Endothelial cell of umbilical vein (primary cell): Measurements from ENCODE around the gene H1-8. TPM values are rescaled to one million over a fixed set of nuclear protein-coding genes. Genes with fewer than 3 reads are reported as not detected.

Source experiments
- BruUV-seq: library from RNA; stranded (reverse); fragments of 400-500 nt; replicated peaks from 2 replicates; lab custom pipeline; 2021; lab: Mats Ljungman, UMichigan
- CTCF ChIA-PET: fragments of 300-600, 350-600 bp; sonication (Branson Sonifier 250); formaldehyde crosslinking; loops from one replicate; lab custom pipeline; 2021; ENCODE audit warnings: antibody characterized with exemption, inconsistent platforms; lab: Charles Lee
- POLR2A ChIA-PET: fragments of 300-600, 350-600 bp; sonication (Branson Sonifier 250); formaldehyde crosslinking; loops from one replicate; lab custom pipeline; 2021; ENCODE audit warnings: antibody characterized with exemption, inconsistent platforms; lab: Charles Lee
- DNase-seq: peaks from one replicate; pipeline ENCODE4 v3.0.0-alpha.2; 2011; ENCODE audit warnings: low read depth, low spot score
- FAIRE-seq: peaks from 2 replicates; lab custom pipeline; 2011; peaks lifted over from hg19 to GRCh38; lab: Jason Lieb, UNC
- H2AFZ ChIP-seq: 2 replicates; pipeline ENCODE4 v1.6.0; 2012; ENCODE audit warnings: low read depth, low read length, control low read depth, inconsistent platforms
- H3K27ac ChIP-seq: 2 replicates; pipeline ENCODE4 v1.5.1; 2011; ENCODE audit warnings: low read depth, mild to moderate bottlenecking, control low read depth, low read length, moderate library complexity; ENCODE audit not compliant: insufficient read depth
- H3K27me3 ChIP-seq, 2 experiments: 2 replicates each; pipeline versions ENCODE4 v1.6.0 to v1.6.1; 2011; ENCODE audit warnings: low read length in 2 of 2, mixed read lengths in 1 of 2; ENCODE audit not compliant: control insufficient read depth in 2 of 2, insufficient read depth in 2 of 2
- H3K36me3 ChIP-seq, 2 experiments: 2 replicates in 1 of 2; 3 replicates in 1 of 2; pipeline ENCODE4 v1.5.1; 2011; ENCODE audit warnings: low read length in 2 of 2, mild to moderate bottlenecking in 1 of 2, moderate library complexity in 1 of 2; ENCODE audit not compliant: control insufficient read depth in 2 of 2, insufficient read depth in 2 of 2; ENCODE audit errors: extremely low read depth in 1 of 2
- H3K4me1 ChIP-seq: 3 replicates; pipeline ENCODE4 v1.5.1; 2011; ENCODE audit warnings: mild to moderate bottlenecking, low read length; ENCODE audit not compliant: control insufficient read depth, insufficient read depth; ENCODE audit errors: extremely low read depth
- H3K4me2 ChIP-seq: 2 replicates; pipeline ENCODE4 v1.6.1; 2011; ENCODE audit warnings: low read length, control low read depth, mixed read lengths; ENCODE audit not compliant: insufficient read depth
- H3K4me3 ChIP-seq, 3 experiments: fragments of 200-600 bp in 1 of 3; sonication (generic), shearing (Covaris generic) in 1 of 3; replicated peaks in 1 of 3; 2 replicates each; pipeline ENCODE4 v1.5.1; 2011 to 2016; ENCODE audit warnings: control low read depth in 3 of 3, low read length in 3 of 3, mild to moderate bottlenecking in 2 of 3, inconsistent platforms in 1 of 3, low read depth in 1 of 3, moderate library complexity in 1 of 3; ENCODE audit not compliant: insufficient read depth in 1 of 3
- H3K79me2 ChIP-seq: 2 replicates; pipeline ENCODE4 v1.6.0; 2012; ENCODE audit warnings: low read length, inconsistent platforms; ENCODE audit not compliant: control insufficient read depth, insufficient read depth
- H3K9ac ChIP-seq: replicated peaks from 2 replicates; pipeline ENCODE3; 2011; ENCODE audit warnings: low read length, control low read depth; ENCODE audit not compliant: insufficient read depth; ENCODE audit errors: extremely low read depth
- H3K9me1 ChIP-seq: replicated peaks from 3 replicates; pipeline ENCODE4 v1.6.0; 2011; ENCODE audit warnings: mild to moderate bottlenecking, low read length; ENCODE audit not compliant: control insufficient read depth, insufficient read depth; ENCODE audit errors: extremely low read depth
- H3K9me3 ChIP-seq: replicated peaks from 2 replicates; pipeline ENCODE4 v1.5.1; 2012; ENCODE audit warnings: low read length, inconsistent platforms; ENCODE audit not compliant: control insufficient read depth, insufficient read depth
- H4K20me1 ChIP-seq: replicated peaks from 2 replicates; pipeline ENCODE3; 2011; ENCODE audit warnings: mild to moderate bottlenecking, low read length; ENCODE audit not compliant: control insufficient read depth, insufficient read depth; ENCODE audit errors: extremely low read depth
- CTCF ChIP-seq, 2 donors: IDR thresholded peaks; 1 replicate in 1 of 2; 2 replicates in 1 of 2; pipeline ENCODE4 v1.5.1; 2011; ENCODE audit warnings: low read length in 2 of 2, mild to moderate bottlenecking in 2 of 2, moderate library complexity in 2 of 2, control low read depth in 1 of 2, inconsistent platforms in 1 of 2, low read depth in 1 of 2; ENCODE audit not compliant: insufficient read depth in 1 of 2; ENCODE audit errors: extremely low read depth in 1 of 2
- EZH2 ChIP-seq: IDR thresholded peaks from 2 replicates; pipeline ENCODE4 v1.6.1; 2012; ENCODE audit warnings: borderline replicate concordance, low read depth, mild to moderate bottlenecking, moderate library complexity, low read length, inconsistent platforms; ENCODE audit not compliant: severe bottlenecking
- FOS ChIP-seq: IDR thresholded peaks from 2 replicates; pipeline ENCODE4 v1.6.1; 2011; ENCODE audit warnings: mild to moderate bottlenecking, low read length, moderate library complexity, borderline replicate concordance; ENCODE audit not compliant: insufficient read depth
- GATA2 ChIP-seq: IDR thresholded peaks from 2 replicates; pipeline ENCODE4 v1.7.0; 2011; ENCODE audit warnings: low read depth, mild to moderate bottlenecking, moderate library complexity, mixed read lengths, low read length; ENCODE audit not compliant: insufficient read length, insufficient read depth
- JUN ChIP-seq: IDR thresholded peaks from 2 replicates; pipeline ENCODE4 v1.6.1; 2011; ENCODE audit warnings: borderline replicate concordance, low read depth; ENCODE audit not compliant: insufficient read length, insufficient read depth
- MAX ChIP-seq: IDR thresholded peaks from 2 replicates; pipeline ENCODE4 v1.6.1; 2011; ENCODE audit not compliant: insufficient read depth, insufficient read length
- MYC ChIP-seq: IDR thresholded peaks from one replicate; pipeline ENCODE4 v1.6.1; 2011; ENCODE audit warnings: mild to moderate bottlenecking, low read depth, low read length
- POLR2A ChIP-seq: IDR thresholded peaks from 2 replicates; pipeline ENCODE4 v1.6.1; 2012; ENCODE audit warnings: low read depth, mild to moderate bottlenecking, control low read depth, low read length
- POLR2AphosphoS5 ChIP-seq: IDR thresholded peaks from 2 replicates; pipeline ENCODE4 v1.6.1; 2012; ENCODE audit warnings: low read depth, mild to moderate bottlenecking, control low read depth, low read length, moderate library complexity; ENCODE audit not compliant: insufficient read depth
- dilution Hi-C: fragments of 300-500 bp; cut with MboI; formaldehyde crosslinking; loops from one replicate; pipeline ENCODE4 v1.15.0; 2019; ENCODE audit warnings: low sequenced_read_pairs; ENCODE audit not compliant: extremely low pct_ligation_motif_present
- intact Hi-C: fragments of 100-400 bp; cut with micrococcal nuclease; formaldehyde crosslinking; loops from one replicate; pipeline ENCODE4 v1.10.0; 2022
- polyA plus RNA-seq, 4 experiments: library from polyadenylated mRNA; depleted of rRNA in 3 of 4; stranded (reverse) in 3 of 4; unstranded in 1 of 4; fragments of >200 nt; gene quantifications; 2 replicates each; pipeline versions ENCODE4 v1.2.1 to v1.2.3, GENCODE V29; 2011 to 2012; ENCODE audit warnings: missing spikeins in 1 of 4
- total RNA-seq: library from RNA; stranded (reverse); gene quantifications from 2 replicates; pipeline ENCODE4 v1.2.3, GENCODE V29; 2021

H1-8 gene
- total and polyA plus RNA-seq, 2 donors (not counting 3 experiments of a cell fraction or from before 2014, with no cell fraction given): not detected

- no peak overlapping the region for H3K27ac ChIP-seq
- TF ChIP-seq GATA2: no peak
- no peak for TF ChIP-seq MYC
- no peak for TF ChIP-seq JUN
- TF ChIP-seq EZH2: no peak
- no peak for TF ChIP-seq CTCF (IDR thresholded peaks at IDR 0.05; ENCODE audit: extremely low read depth in 1 of 2, insufficient read depth in 1 of 2, low read depth in 1 of 2, low read length in 2 of 2)
- TF ChIP-seq POLR2AphosphoS5: no peak
- TF ChIP-seq MAX: no peak
- no peak for TF ChIP-seq POLR2A
- TF ChIP-seq FOS: no peak
Measured at GRCh38 chr3:129556890-129557547, 14.0 kb downstream of the H1-8 start.

More at GRCh38 chr3:129556890-129557547, 14.0 kb downstream of the H1-8 start:
- no peak for FAIRE-seq
- no peak for DNase-seq
- Histone ChIP-seq H4K20me1 (no peaks in the 10 kb centered on the region), H3K9me1 (no peaks in the 10 kb centered on the region), H3K9me3 (no peaks in the 10 kb centered on the region), H3K4me2 (no peak overlapping the region), H2AFZ (no peak overlapping the region), H3K4me1 (peaks cover 37% of the 10 kb centered on the region), H3K36me3 (peaks cover 14 to 43% of the 10 kb centered on the region in 2 experiments), H3K9ac (no peak overlapping the region), H3K79me2 (no peaks in the 10 kb centered on the region), H3K27me3 (no peaks in the 10 kb centered on the region), H3K4me3 (no peak overlapping the region)
- no TSS peak for BruUV-seq
- CTCF ChIA-PET: interaction anchor here (6.4 kb wide), 1 partner anchor 65 kb away, joined by 80 read pairs; no protein-coding TSS in a partner anchor
- dilution Hi-C loops: no loop called here
- POLR2A ChIA-PET: no interaction called here
- intact Hi-C loops: no loop called here
